GM21576 (cell line): Measurements from ENCODE around the gene LYPD1.

ENCODE experiments used
- ATAC-seq: cut with Tn5 transposase; IDR thresholded peaks from one replicate; pipeline ENCODE4 v1.9.1; 2021; ENCODE audit warnings: mild to moderate bottlenecking, moderate library complexity; ENCODE audit not compliant: unreplicated experiment

Gene LYPD1

GRCh38 chr2:132599556-132599955 is 70.4 kb downstream of the LYPD1 start:
- ATAC-seq: no peak

- no peak for ATAC-seq
Observed at GRCh38 chr2:132598536-132598935, 71.5 kb downstream of the LYPD1 start.

GRCh38 chr2:132597831-132598230 is 72.2 kb downstream of the LYPD1 start:
- ATAC-seq: no peak

- ATAC-seq: no peak
Observed at GRCh38 chr2:132597166-132597565, 72.8 kb downstream of the LYPD1 start.

- ATAC-seq: no peak
Observed at GRCh38 chr2:132595693-132596092, 74.3 kb downstream of the LYPD1 start.

- ATAC-seq: no peak
Observed at GRCh38 chr2:132595186-132595585, 74.8 kb downstream of the LYPD1 start.
